GM18867 (cell line): ENCODE data around the gene RASGEF1C.

Experiments
- ATAC-seq: cut with Tn5 transposase; IDR thresholded peaks from one replicate; pipeline ENCODE4 v1.9.1; 2021; ENCODE audit warnings: mild to moderate bottlenecking, moderate library complexity; ENCODE audit not compliant: unreplicated experiment

RASGEF1C gene

DNA sequence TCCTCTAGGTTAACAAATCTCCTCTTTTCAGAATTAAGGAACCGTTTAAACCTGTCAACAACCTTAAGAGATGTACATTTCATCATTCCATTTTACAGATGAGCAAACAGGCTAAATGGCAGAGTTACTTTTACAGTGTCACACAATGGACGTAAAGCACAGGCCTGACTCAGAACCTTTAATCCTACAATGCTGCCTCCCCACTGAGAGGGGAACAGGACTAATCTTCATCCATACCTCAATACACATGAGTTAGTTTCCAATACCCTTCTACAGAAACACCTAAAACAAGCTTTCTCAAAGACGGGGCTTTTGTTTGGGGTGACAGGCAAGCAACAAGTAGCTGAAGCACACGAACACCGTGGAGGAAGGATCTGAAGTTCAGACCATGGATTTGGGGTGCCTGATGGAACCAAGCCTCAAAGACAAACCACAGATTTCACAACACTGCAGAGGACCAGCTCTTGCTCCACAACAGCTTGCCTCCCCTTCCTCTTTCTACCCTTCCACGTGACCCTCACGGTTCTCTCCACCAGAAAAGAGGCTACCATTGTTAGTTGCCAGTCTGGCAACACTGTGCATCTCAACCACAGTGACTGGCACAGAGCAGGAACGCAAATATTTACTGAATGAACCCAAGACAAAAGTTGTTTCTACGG, 139.3 kb downstream of the RASGEF1C start:
- ATAC-seq, result no peak

DNA sequence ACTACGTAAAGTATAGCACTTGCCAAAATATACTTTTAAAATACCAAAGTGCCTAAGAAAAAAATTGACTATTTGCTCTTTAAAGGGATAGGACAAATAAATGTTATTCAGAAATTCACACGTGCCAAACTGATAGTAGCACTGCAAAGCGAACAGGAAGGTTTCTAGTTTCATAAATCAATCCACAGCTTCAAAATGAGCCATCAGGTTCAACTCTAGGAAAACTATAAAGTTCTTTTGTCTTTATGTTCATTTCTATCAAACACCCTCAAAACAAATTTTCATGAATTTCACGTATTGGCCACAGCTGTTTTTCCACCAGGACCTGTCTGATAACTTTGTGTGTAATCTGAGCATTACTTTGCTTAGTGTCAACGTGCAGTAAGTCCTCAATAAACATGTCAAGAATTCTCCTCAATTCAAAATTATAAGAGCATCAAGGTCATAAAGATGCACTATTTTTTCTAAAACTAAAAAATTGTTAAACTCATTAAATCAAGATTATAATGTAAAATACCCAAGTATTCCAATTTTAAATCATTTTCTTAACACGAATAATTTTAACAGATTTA, 140.4 kb downstream of the RASGEF1C start:
- no peak for ATAC-seq

DNA sequence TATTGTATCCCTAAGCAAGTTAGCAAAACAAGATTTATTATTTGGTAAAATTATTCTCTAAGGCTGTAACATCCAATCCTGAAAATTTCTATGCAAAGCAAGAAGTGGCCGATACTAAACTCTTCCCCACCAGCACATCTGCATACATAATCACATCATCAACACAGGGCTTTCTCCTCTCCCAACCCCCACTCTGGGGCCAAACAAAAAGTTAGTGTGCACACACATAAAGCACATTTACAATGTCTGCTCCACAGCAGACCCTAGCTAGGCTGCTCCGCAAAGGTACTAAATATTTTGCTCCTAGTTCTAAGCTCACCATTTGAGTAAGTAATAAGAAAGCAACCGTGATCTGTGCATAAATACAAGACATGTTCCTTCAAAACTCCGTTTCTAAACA, 141.0 kb downstream of the RASGEF1C start:
- no peak for ATAC-seq

DNA sequence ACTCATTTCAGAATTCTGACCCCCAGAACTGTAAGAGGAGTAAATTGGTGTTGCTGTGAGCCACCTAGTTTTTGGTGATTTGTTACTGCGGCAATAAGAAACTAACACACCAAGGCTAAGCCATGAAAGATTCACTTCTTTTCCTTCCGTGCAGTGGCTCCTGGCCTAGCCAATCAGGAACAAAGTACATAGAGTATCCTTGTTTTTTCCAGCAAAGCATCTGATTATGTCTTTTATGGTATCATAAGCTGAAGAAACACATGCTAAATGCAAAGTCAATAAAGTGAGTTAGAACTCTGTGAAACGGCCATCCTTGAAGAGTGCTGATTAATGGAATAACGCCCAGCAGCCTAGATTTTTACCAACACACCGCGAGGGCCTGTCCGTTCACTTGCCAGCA, 148.8 kb downstream of the RASGEF1C start:
- ATAC-seq, result no peak

DNA sequence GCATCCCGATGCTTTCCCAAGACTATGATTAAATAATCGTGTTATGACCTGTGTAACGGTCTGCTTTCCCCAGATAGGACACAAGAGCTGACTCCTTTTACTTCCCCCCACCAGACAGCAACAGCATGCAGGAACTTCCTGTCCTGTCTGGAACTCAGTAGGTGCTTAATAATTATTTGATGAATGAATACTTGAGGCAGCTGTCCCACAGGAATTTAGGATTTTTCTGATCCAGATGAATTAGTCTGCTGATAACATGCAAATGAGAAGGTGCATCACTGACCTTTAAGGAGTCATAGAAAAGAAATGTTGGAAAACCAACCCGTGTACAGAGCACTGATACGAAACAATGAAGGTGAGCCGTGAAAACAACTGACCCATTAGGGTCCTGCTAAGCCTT, 149.7 kb downstream of the RASGEF1C start:
- ATAC-seq, result no peak

DNA sequence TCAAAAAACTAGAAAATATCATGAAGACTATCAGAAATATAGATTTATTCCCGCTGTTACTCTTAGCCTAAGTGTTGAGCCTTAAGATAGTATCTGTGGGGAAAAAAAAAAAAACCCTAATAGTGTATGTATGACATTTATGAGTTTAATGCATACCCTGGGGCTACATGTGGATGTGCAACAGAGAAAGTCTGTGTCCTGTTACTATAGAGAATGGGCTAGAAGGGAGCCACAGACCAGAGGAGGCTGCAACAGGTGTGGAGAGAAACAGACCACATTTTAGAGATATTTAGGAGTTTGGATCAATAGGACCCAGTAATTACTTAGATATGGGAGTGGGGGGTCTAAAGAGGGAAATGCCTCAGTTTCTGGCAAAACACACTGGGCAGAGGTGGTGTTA, 152.9 kb downstream of the RASGEF1C start:
- ATAC-seq, result no peak

DNA sequence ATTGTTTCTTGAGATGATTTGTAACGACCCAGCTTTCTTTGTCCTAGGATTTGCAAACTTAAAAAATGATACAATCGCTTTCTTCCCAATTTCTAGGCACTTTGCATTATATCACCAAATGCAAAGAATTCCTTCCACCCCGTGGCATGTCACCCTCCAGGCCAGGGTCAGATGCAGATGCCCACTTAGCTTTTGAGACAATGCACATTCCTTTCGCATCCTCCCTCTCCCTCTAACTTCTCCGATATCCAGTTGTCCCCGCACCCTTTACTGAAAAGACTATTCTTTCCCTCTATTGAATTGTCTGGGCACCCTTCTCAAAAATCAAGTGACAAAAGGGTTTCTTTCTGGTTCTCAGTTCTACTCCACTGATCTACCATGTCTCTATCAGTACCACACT, 154.8 kb downstream of the RASGEF1C start:
- ATAC-seq, result no peak

DNA sequence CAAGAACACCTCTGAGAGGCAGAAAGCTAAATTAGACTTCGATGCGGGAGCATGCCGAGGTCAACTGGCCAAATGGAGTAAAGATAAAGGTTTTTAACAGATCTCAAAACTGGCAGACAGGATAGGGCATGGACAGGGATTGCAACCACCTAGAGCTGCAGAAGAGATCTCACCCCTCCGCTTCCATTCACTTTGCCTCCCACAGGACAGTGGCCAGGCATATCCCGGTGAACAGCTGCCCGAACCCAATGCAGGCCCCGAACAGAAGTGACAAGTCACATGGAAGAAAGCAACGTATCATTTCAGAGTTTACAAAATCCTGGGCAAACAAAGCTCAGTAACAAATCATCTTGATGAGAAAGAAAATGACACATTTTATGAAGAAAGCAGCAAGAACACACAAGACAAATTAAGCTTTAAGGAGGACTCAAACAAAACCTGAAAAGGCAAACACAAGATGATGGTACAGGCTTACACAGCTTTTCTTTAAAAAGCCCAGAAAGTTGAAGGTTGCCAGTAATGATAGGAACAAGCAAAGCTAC, 155.9 kb downstream of the RASGEF1C start:
- ATAC-seq, result no peak

DNA sequence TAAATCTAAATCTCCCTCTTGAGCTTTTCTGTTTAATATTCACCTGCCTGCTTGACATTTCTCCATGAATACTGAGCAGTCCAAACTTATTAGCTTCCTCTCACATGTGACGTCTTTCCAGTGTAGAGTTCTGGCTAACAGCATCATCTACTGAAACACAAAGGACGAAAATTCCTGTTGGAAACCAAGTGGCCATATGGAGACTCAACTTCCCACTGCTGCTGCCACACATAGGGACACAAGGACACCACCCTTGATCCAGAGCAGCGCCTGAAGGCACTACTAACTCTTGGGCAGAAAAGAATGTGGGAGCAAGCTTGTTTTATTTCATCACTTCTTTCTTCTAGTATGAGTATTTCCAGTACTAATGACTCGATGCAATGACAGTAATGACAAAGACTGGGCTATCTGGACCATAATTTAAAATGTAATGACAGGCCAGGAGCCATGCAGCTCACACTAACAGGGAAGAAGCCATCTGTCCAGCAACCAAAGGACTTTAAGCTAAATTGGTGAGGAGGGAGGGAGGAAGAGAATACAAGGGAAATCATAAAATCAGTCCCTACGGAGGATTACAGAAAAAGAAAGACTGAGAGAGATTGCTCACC, 156.7 kb downstream of the RASGEF1C start:
- ATAC-seq, result no peak
